ENCODE measurements around the gene DOCK11. TPM values are rescaled to one million over a fixed set of nuclear protein-coding genes. Genes with fewer than 3 reads are reported as not detected.
"Not testable (repeated sequence)": the region's sequence is repeated elsewhere in the genome, so short reads cannot be mapped to it uniquely, and the experiment has no call there.

The DOCK11 gene
- polyA plus RNA-seq, 1 donor from 2014 or later, result 37.2 TPM

GRCh38 chrX:118582926-118583325 is 87.3 kb downstream of the DOCK11 start:
- not testable (repeated sequence) for H2AFZ ChIP-seq (ENCODE audit: low read depth, low read length); H3K27me3 ChIP-seq (ENCODE audit: insufficient read depth, low read depth, low read length); H4K20me1 ChIP-seq (ENCODE audit: insufficient read depth); H3K9me2 ChIP-seq (ENCODE audit: insufficient read depth, low read length); H3K4me2 ChIP-seq (ENCODE audit: low read length); H3K4me3 ChIP-seq (ENCODE audit: low read length); H3F3A ChIP-seq (ENCODE audit: insufficient read depth, low read length, poor library complexity, severe bottlenecking); H3K9me3 ChIP-seq (ENCODE audit: low read length); H3K27ac ChIP-seq (ENCODE audit: low read length); H3K9ac ChIP-seq (ENCODE audit: low read length); H3K79me2 ChIP-seq (replicated peaks; ENCODE audit: insufficient read depth, low read length); H3K36me3 ChIP-seq (ENCODE audit: insufficient read depth, low read length)

- Histone ChIP-seq H3K79me2 (replicated peaks; ENCODE audit: insufficient read depth, low read length) (no peaks in the 10 kb centered on the region), H3K36me3 (ENCODE audit: insufficient read depth, low read length) (no peaks in the 10 kb centered on the region), H3K4me2 (ENCODE audit: low read length) (no peak overlapping the region), H2AFZ (ENCODE audit: low read depth, low read length) (no peak overlapping the region), H3K27me3 (ENCODE audit: insufficient read depth, low read depth, low read length) (no peaks in the 10 kb centered on the region), H3K27ac (ENCODE audit: low read length) (no peak overlapping the region), H3K9ac (ENCODE audit: low read length) (no peak overlapping the region), H4K20me1 (ENCODE audit: insufficient read depth) (no peaks in the 10 kb centered on the region), H3K4me3 (ENCODE audit: low read length) (no peak overlapping the region), H3K9me3 (ENCODE audit: low read length) (no peaks in the 10 kb centered on the region), H3K9me2 (ENCODE audit: insufficient read depth, low read length) (no peaks in the 10 kb centered on the region), H3F3A (ENCODE audit: insufficient read depth, low read length, poor library complexity, severe bottlenecking) (no peaks in the 10 kb centered on the region)
- TF ChIP-seq REST (IDR thresholded peaks at IDR 0.05; ENCODE audit: borderline replicate concordance), result no peak
- TF ChIP-seq EZH2 (IDR thresholded peaks at IDR 0.05; ENCODE audit: borderline replicate concordance, insufficient read depth, low read length, poor library complexity, severe bottlenecking), result no peak
- TF ChIP-seq MXI1 (conservative IDR thresholded peaks at IDR 0.05; ENCODE audit: poor library complexity, severe bottlenecking), result no peak
- no peak for TF ChIP-seq CTCF (IDR thresholded peaks at IDR 0.05; ENCODE audit: poor library complexity, severe bottlenecking)
- TF ChIP-seq RAD21 (conservative IDR thresholded peaks at IDR 0.05), result no peak
- TF ChIP-seq TAF1 (IDR thresholded peaks at IDR 0.05; ENCODE audit: low read depth), result no peak
These were observed 88.2 kb downstream of the DOCK11 start for GRCh38 chrX:118583781-118584180.

- H2AFZ ChIP-seq (ENCODE audit: low read depth, low read length), result no peak overlapping the region
- no peak for TF ChIP-seq CTCF (IDR thresholded peaks at IDR 0.05; ENCODE audit: poor library complexity, severe bottlenecking)
- no peak for TF ChIP-seq EZH2 (IDR thresholded peaks at IDR 0.05; ENCODE audit: borderline replicate concordance, insufficient read depth, low read length, poor library complexity, severe bottlenecking)
- no peak for TF ChIP-seq MXI1 (conservative IDR thresholded peaks at IDR 0.05; ENCODE audit: poor library complexity, severe bottlenecking)
- TF ChIP-seq SMC3 (conservative IDR thresholded peaks at IDR 0.05; ENCODE audit: poor library complexity), result no peak
- no peak for TF ChIP-seq TAF1 (IDR thresholded peaks at IDR 0.05; ENCODE audit: low read depth)
- no peak for TF ChIP-seq POLR2AphosphoS5 (IDR thresholded peaks at IDR 0.05)
- no peak for TF ChIP-seq EP300 (conservative IDR thresholded peaks at IDR 0.05; ENCODE audit: poor library complexity, severe bottlenecking)
- no peak for TF ChIP-seq RAD21 (conservative IDR thresholded peaks at IDR 0.05)
- TF ChIP-seq REST (IDR thresholded peaks at IDR 0.05; ENCODE audit: borderline replicate concordance), result no peak
- no peak overlapping the region for H3K27ac ChIP-seq (ENCODE audit: low read length)
- H4K20me1 ChIP-seq (ENCODE audit: insufficient read depth), result no peaks in the 10 kb centered on the region
- H3K4me3 ChIP-seq (ENCODE audit: low read length), result no peak overlapping the region
- H3K79me2 ChIP-seq (replicated peaks; ENCODE audit: insufficient read depth, low read length), result no peaks in the 10 kb centered on the region
- H3K9me3 ChIP-seq (ENCODE audit: low read length), result no peaks in the 10 kb centered on the region
- no peaks in the 10 kb centered on the region for H3F3A ChIP-seq (ENCODE audit: insufficient read depth, low read length, poor library complexity, severe bottlenecking)
- H3K9ac ChIP-seq (ENCODE audit: low read length), result no peak overlapping the region
- no peaks in the 10 kb centered on the region for H3K36me3 ChIP-seq (ENCODE audit: insufficient read depth, low read length)
- H3K9me2 ChIP-seq (ENCODE audit: insufficient read depth, low read length), result no peaks in the 10 kb centered on the region
- H3K4me2 ChIP-seq (ENCODE audit: low read length), result no peak overlapping the region
- no peaks in the 10 kb centered on the region for H3K27me3 ChIP-seq (ENCODE audit: insufficient read depth, low read depth, low read length)
These were observed 89.7 kb downstream of the DOCK11 start for GRCh38 chrX:118585296-118585695.

Data from neural cell (in vitro differentiated cells).